OCI-LY1 (cell line): Measurements from ENCODE around the gene KANSL1.

ENCODE experiments used
- CTCF ChIP-seq: fragments of 200-600 bp; sonication (generic), shearing (Covaris generic); IDR thresholded peaks from 2 replicates; pipeline ENCODE4 v1.5.1; 2017; ENCODE audit warnings: mild to moderate bottlenecking, antibody characterized with exemption, low read length, moderate library complexity, mixed read lengths
- EZH2 ChIP-seq: fragments of 200-600 bp; sonication (generic), shearing (Covaris generic); IDR thresholded peaks from 2 replicates; pipeline ENCODE4 v1.8.0; 2017; ENCODE audit warnings: borderline replicate concordance, mixed run types, mild to moderate bottlenecking, antibody characterized with exemption, low read length, moderate library complexity, mixed read lengths

- TF ChIP-seq CTCF (no peak), EZH2 (no peak)
Measured at GRCh38 chr17:46060461-46060860, 132.8 kb downstream of the KANSL1 start.
